GM12873 (cell line): ENCODE data around the gene CORIN.

ENCODE experiments used
- TF ChIP-seq, protein P1 (sequence below): IDR thresholded peaks from 2 replicates; pipeline ENCODE4 v1.5.1; 2012; ENCODE audit warnings: low read depth, mild to moderate bottlenecking, moderate library complexity, low read length, control low read depth; ENCODE audit not compliant: insufficient read depth; ENCODE audit errors: missing control alignments

CORIN gene

DNA sequence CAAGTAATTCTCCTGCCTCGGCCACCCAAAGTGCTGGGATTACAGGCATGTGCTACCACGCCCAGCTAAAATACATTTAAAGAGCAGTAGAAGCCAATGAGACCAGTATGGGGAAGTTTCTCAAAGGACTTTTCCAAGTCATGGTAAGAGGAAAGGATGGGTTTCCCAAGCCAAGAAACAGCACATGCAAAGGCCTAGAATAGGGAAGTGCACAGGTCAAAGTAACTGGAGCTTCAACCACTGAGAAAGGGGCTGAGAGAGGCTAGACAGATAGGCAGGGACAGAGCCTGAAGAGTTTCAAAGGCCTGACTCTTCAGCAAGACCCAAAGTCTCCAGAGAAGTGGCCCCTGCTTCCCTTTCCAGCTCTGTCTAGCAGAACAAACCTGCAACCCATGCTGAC is 162.1 kb downstream of the CORIN start:
- TF ChIP-seq, protein P1, sequence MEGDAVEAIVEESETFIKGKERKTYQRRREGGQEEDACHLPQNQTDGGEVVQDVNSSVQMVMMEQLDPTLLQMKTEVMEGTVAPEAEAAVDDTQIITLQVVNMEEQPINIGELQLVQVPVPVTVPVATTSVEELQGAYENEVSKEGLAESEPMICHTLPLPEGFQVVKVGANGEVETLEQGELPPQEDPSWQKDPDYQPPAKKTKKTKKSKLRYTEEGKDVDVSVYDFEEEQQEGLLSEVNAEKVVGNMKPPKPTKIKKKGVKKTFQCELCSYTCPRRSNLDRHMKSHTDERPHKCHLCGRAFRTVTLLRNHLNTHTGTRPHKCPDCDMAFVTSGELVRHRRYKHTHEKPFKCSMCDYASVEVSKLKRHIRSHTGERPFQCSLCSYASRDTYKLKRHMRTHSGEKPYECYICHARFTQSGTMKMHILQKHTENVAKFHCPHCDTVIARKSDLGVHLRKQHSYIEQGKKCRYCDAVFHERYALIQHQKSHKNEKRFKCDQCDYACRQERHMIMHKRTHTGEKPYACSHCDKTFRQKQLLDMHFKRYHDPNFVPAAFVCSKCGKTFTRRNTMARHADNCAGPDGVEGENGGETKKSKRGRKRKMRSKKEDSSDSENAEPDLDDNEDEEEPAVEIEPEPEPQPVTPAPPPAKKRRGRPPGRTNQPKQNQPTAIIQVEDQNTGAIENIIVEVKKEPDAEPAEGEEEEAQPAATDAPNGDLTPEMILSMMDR, result no peak

GRCh38 chr4:47674144-47674543 is 163.7 kb downstream of the CORIN start:
- TF ChIP-seq, protein P1, result no peak

GRCh38 chr4:47672696-47673095 is 165.2 kb downstream of the CORIN start:
- TF ChIP-seq, protein P1, result no peak

GRCh38 chr4:47669946-47670345 is 167.9 kb downstream of the CORIN start:
- TF ChIP-seq, protein P1, result no peak

DNA sequence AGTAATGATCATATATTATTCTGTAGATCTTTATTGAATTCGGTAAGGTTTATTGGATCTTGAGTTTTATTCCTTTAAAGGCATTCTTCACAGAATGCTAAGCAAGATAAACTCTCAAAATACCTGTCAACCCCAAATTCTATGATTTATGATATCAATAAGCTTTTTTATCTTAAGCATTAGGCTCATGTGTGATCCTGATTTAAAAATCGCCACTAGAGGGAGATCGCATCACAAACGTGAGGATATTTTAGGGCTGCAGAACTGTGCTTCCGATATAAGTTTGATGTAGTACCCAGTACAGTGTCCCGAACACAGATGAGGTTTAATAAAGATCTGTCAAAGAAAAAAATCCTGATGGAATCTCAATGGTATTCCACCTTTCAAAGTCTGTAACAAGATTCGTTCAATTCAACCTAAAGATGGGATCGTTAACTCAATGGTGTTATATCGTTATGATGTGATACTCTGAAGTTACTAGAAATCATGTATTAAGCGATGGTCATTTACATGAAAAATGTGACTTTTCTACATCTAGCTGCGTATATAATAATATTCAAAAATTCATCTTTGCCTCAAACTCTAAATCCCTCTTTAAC is 169.0 kb downstream of the CORIN start:
- TF ChIP-seq, protein P1, result peak; percentile 59

DNA sequence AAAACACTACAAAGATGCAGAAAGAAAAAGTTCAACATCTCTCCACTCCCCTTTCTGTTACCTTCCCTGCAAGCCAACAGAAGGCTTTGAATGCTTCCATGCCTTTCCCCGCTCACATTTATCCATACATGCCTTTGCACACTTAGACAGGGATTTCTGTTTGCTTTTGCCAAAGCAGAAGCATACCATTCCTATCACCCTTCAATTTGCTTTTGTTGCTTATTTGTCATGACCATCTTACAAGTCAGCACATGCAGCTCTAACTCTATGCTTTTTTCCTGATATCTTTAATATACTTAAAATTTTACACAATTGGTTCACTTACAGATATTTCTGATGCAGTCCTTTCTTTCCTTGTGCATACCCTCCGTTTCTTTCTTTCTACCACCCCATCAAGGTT is 169.6 kb downstream of the CORIN start:
- TF ChIP-seq, protein P1, result no peak

GRCh38 chr4:47667552-47667951 is 170.3 kb downstream of the CORIN start:
- TF ChIP-seq, protein P1, result no peak
